PC-3 (cell line): ENCODE measurements around the gene SORL1. TPM values are rescaled to one million over a fixed set of nuclear protein-coding genes. Genes with fewer than 3 reads are reported as not detected.

Source experiments
- ATAC-seq: fragments of 200-7000 bp; cut with Tn5 transposase; 2 replicates; pipeline ENCODE4 v1.9.1; 2020; ENCODE audit warnings: mild to moderate bottlenecking, moderate library complexity
- BruUV-seq: library from RNA; stranded (reverse); fragments of 400-500 nt; replicated peaks from 2 replicates; lab custom pipeline; 2021; lab: Mats Ljungman, UMichigan
- CTCF ChIA-PET: fragments of 300-600 bp; sonication (Branson Sonifier 250); formaldehyde crosslinking; loops from one replicate; lab custom pipeline; 2022; ENCODE audit warnings: antibody characterized with exemption; lab: Charles Lee
- POLR2A ChIA-PET: fragments of 300-600 bp; sonication (Branson Sonifier 250); formaldehyde crosslinking; loops from one replicate; lab custom pipeline; 2022; ENCODE audit warnings: antibody characterized with exemption; ENCODE audit not compliant: unreplicated experiment; lab: Charles Lee
- DNase-seq: peaks from one replicate; pipeline ENCODE4 v3.0.0-alpha.2; 2015
- H2AFZ ChIP-seq: fragments of 300-600 bp; sonication (generic); 2 replicates; pipeline ENCODE4 v1.6.0; 2016; ENCODE audit warnings: antibody characterized with exemption, low read length
- H3F3A ChIP-seq: fragments of 300-600 bp; sonication (generic); one replicate; pipeline ENCODE4 v1.6.0; 2017; ENCODE audit warnings: antibody characterized with exemption, low read length, control low read depth, mild to moderate bottlenecking; ENCODE audit not compliant: unreplicated experiment
- H3K27ac ChIP-seq: fragments of 300-600 bp; sonication (generic); 2 replicates; pipeline ENCODE4 v1.5.1; 2016; ENCODE audit warnings: mild to moderate bottlenecking, low read length
- H3K27me3 ChIP-seq: fragments of 300-600 bp; sonication (generic); 2 replicates; pipeline ENCODE4 v1.6.1; 2016; ENCODE audit warnings: low read length, mixed read lengths
- H3K36me3 ChIP-seq: fragments of 300-600 bp; sonication (generic); 2 replicates; pipeline ENCODE4 v1.6.1; 2016; ENCODE audit warnings: low read depth, mixed run types, low read length, mixed read lengths
- H3K4me1 ChIP-seq: fragments of 300-600 bp; sonication (generic); 2 replicates; pipeline ENCODE4 v1.5.1; 2016; ENCODE audit warnings: low read length; ENCODE audit not compliant: insufficient read depth
- H3K4me2 ChIP-seq: fragments of 300-600 bp; sonication (generic); 2 replicates; pipeline ENCODE4 v1.6.0; 2016; ENCODE audit warnings: low read length
- H3K4me3 ChIP-seq: fragments of 300-600 bp; sonication (generic); 2 replicates; pipeline ENCODE4 v1.5.1; 2016; ENCODE audit warnings: mild to moderate bottlenecking, low read length, mixed read lengths
- H3K79me2 ChIP-seq: fragments of 300-600 bp; sonication (generic); 2 replicates; pipeline ENCODE4 v1.6.1; 2017; ENCODE audit warnings: low read length, mixed read lengths
- H3K9ac ChIP-seq: fragments of 300-600 bp; sonication (generic); 2 replicates; pipeline ENCODE4 v1.6.0; 2016; ENCODE audit warnings: mild to moderate bottlenecking, low read length
- H3K9me2 ChIP-seq: fragments of 300-600 bp; sonication (generic); replicated peaks from 2 replicates; pipeline ENCODE4 v1.6.1; 2016; ENCODE audit warnings: mixed run types, low read length, mixed read lengths
- H3K9me3 ChIP-seq: fragments of 300-600 bp; sonication (generic); 2 replicates; pipeline ENCODE4 v1.6.1; 2016; ENCODE audit warnings: low read length, mixed read lengths
- H4K20me1 ChIP-seq: fragments of 300-600 bp; sonication (generic); 2 replicates; pipeline ENCODE4 v1.6.1; 2016; ENCODE audit warnings: low read length, mixed read lengths
- EZH2 ChIP-seq: fragments of 300-600 bp; sonication (generic); IDR thresholded peaks from one replicate; pipeline ENCODE4 v1.6.1; 2017; ENCODE audit warnings: antibody characterized with exemption, mild to moderate bottlenecking, low read length; ENCODE audit not compliant: unreplicated experiment
- EZH2phosphoT487 ChIP-seq: fragments of 300-600 bp; sonication (generic); IDR thresholded peaks from 2 replicates; pipeline ENCODE4 v1.6.1; 2018; ENCODE audit warnings: mild to moderate bottlenecking, antibody characterized with exemption, low read length, borderline replicate concordance
- intact Hi-C: fragments of 100-400 bp; cut with micrococcal nuclease; formaldehyde crosslinking; loops from 2 replicates; pipeline ENCODE4 v1.9.0; 2023
- total RNA-seq: library from RNA; depleted of rRNA; stranded (reverse); fragments of >200 nt; gene quantifications from 2 replicates; pipeline ENCODE4 v1.2.3, GENCODE V29; 2014
- TF ChIP-seq, protein P1 (sequence below): fragments of 300-600 bp; sonication (generic); conservative IDR thresholded peaks from 2 replicates; pipeline ENCODE4 v1.5.1; 2017; ENCODE audit warnings: antibody characterized with exemption, low read depth, mild to moderate bottlenecking, low read length

The SORL1 gene
- total RNA-seq, 1 experiment from 2014 or later: 53.7 TPM

GRCh38 chr11:121596195-121597155, 144.4 kb downstream of the SORL1 start:
- no peak overlapping the region for H2AFZ ChIP-seq
- BruUV-seq: no TSS peak
- H3K9me2 ChIP-seq: no peaks in the 10 kb centered on the region
- H3K27ac ChIP-seq: peak overlapping the region; percentile 10
- H3K4me3 ChIP-seq: no peak overlapping the region
- no peak overlapping the region for H3K9ac ChIP-seq
- peak; percentile 17 for ATAC-seq
- H3K4me2 ChIP-seq: peak overlapping the region; percentile 51
- ChIA-PET CTCF (no interaction called here), POLR2A (no interaction called here)
- H3K36me3 ChIP-seq: peaks cover 24% of the 10 kb centered on the region
- no peaks in the 10 kb centered on the region for H4K20me1 ChIP-seq
- TF ChIP-seq, protein P1, sequence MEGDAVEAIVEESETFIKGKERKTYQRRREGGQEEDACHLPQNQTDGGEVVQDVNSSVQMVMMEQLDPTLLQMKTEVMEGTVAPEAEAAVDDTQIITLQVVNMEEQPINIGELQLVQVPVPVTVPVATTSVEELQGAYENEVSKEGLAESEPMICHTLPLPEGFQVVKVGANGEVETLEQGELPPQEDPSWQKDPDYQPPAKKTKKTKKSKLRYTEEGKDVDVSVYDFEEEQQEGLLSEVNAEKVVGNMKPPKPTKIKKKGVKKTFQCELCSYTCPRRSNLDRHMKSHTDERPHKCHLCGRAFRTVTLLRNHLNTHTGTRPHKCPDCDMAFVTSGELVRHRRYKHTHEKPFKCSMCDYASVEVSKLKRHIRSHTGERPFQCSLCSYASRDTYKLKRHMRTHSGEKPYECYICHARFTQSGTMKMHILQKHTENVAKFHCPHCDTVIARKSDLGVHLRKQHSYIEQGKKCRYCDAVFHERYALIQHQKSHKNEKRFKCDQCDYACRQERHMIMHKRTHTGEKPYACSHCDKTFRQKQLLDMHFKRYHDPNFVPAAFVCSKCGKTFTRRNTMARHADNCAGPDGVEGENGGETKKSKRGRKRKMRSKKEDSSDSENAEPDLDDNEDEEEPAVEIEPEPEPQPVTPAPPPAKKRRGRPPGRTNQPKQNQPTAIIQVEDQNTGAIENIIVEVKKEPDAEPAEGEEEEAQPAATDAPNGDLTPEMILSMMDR: no peak
- TF ChIP-seq EZH2 (no peak), EZH2phosphoT487 (no peak)
- H3K79me2 ChIP-seq: no peaks in the 10 kb centered on the region
- H3K9me3 ChIP-seq: no peaks in the 10 kb centered on the region
- no peaks in the 10 kb centered on the region for H3K27me3 ChIP-seq
- intact Hi-C loops: loop anchor here (1.0 to 5.0 kb wide), 3 partner anchors 16 to 58 kb away; no protein-coding TSS in a partner anchor
- H3F3A ChIP-seq: no peaks in the 10 kb centered on the region
- peaks cover 43% of the 10 kb centered on the region for H3K4me1 ChIP-seq
- DNase-seq: peak; percentile 60

DNA sequence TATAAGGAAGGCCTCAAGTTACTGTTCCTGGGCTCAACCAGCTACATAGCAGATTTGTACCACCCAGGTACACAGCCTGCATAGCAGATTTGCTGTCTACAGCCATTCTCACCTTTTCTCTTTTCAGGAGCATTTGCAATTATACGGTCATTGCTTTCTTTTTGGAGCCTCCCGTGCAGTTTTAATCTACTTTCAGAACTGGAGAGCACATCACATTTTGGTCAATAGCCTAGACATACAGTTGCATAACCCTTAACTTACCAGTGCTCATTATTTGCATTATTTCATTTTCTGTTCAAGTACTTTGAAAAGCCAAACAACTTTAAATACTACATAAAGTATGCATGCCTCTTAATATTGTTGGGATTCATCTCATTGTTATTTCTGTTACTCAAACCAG, 151.2 kb downstream of the SORL1 start:
- Histone ChIP-seq H3K9me3 (no peaks in the 10 kb centered on the region), H3K36me3 (peaks cover 20% of the 10 kb centered on the region), H3K9ac (no peak overlapping the region), H3K4me3 (no peak overlapping the region), H4K20me1 (no peaks in the 10 kb centered on the region), H3K9me2 (no peaks in the 10 kb centered on the region), H3K27me3 (no peaks in the 10 kb centered on the region), H2AFZ (no peak overlapping the region), H3F3A (no peaks in the 10 kb centered on the region), H3K79me2 (no peaks in the 10 kb centered on the region), H3K4me2 (no peak overlapping the region), H3K4me1 (no peaks in the 10 kb centered on the region), H3K27ac (no peak overlapping the region)
- no peak for TF ChIP-seq EZH2phosphoT487
- TF ChIP-seq, protein P1: no peak
- TF ChIP-seq EZH2: no peak
- ChIA-PET POLR2A (no interaction called here), CTCF (no interaction called here)
- BruUV-seq: no TSS peak
- DNase-seq (no peak), ATAC-seq (no peak)
- intact Hi-C loops: no loop called here

DNA sequence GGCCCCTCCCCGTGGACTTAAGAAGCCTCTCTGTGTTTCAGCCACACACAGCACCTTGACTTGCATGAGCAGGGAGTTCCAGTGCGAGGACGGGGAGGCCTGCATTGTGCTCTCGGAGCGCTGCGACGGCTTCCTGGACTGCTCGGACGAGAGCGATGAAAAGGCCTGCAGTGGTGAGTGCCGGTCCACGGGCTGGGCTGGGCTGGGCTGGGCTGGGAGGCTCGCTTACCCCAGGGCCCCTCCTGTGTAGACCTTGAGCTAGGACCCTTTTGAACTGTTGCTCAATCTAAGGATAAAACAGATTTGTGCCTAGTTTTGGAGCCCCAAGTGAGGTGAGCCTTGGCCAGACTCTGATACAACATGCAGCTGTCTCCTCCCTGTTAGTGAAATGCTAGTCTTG, 152.0 kb downstream of the SORL1 start:
- Histone ChIP-seq H3K27me3 (no peaks in the 10 kb centered on the region), H3K79me2 (no peaks in the 10 kb centered on the region), H4K20me1 (no peaks in the 10 kb centered on the region), H3K4me1 (no peaks in the 10 kb centered on the region), H2AFZ (no peak overlapping the region), H3K9ac (no peak overlapping the region), H3K9me3 (no peaks in the 10 kb centered on the region), H3F3A (no peaks in the 10 kb centered on the region), H3K36me3 (peaks cover 28% of the 10 kb centered on the region), H3K9me2 (no peaks in the 10 kb centered on the region), H3K4me3 (no peak overlapping the region), H3K4me2 (no peak overlapping the region), H3K27ac (no peak overlapping the region)
- no peak for TF ChIP-seq EZH2phosphoT487
- TF ChIP-seq, protein P1: no peak
- no peak for TF ChIP-seq EZH2
- ChIA-PET CTCF (no interaction called here), POLR2A (no interaction called here)
- intact Hi-C loops: no loop called here
- ATAC-seq (no peak), DNase-seq (no peak)
- BruUV-seq: no TSS peak
